Mesendoderm (in vitro differentiated cells): ENCODE data around the gene RHOT1.

Source experiments
- DNase-seq: peaks from one replicate; pipeline ENCODE4 v3.0.0; 2013
- H2AK5ac ChIP-seq: 2 replicates; pipeline ENCODE4 v1.6.1; 2013; ENCODE audit warnings: low read length, inconsistent platforms
- H2BK120ac ChIP-seq: 2 replicates; pipeline ENCODE4 v1.6.1; 2013; ENCODE audit warnings: low read depth, mild to moderate bottlenecking, low read length, moderate library complexity, mixed read lengths
- H2BK15ac ChIP-seq: replicated peaks from 2 replicates; pipeline ENCODE4 v1.6.1; 2013; ENCODE audit warnings: low read depth, mild to moderate bottlenecking, moderate library complexity
- H2BK5ac ChIP-seq: 2 replicates; pipeline ENCODE4 v1.6.1; 2013; ENCODE audit warnings: low read length, inconsistent platforms
- H3K18ac ChIP-seq: 2 replicates; pipeline ENCODE4 v1.6.1; 2013; ENCODE audit warnings: mild to moderate bottlenecking, low read length, mixed read lengths
- H3K23ac ChIP-seq: one replicate; pipeline ENCODE4 v1.6.1; 2013; ENCODE audit warnings: low read length
- H3K27ac ChIP-seq: 2 replicates; pipeline ENCODE4 v1.5.1; 2013; ENCODE audit warnings: low read depth, mild to moderate bottlenecking, inconsistent platforms, low read length, moderate library complexity
- H3K27me3 ChIP-seq: 2 replicates; pipeline ENCODE4 v1.6.1; 2013; ENCODE audit warnings: low read length, control low read depth, mild to moderate bottlenecking, inconsistent platforms; ENCODE audit not compliant: insufficient read depth, poor library complexity
- H3K36me3 ChIP-seq: 2 replicates; pipeline ENCODE4 v1.6.1; 2013; ENCODE audit warnings: low read length, inconsistent platforms; ENCODE audit not compliant: control insufficient read depth, insufficient read depth
- H3K4ac ChIP-seq: one replicate; pipeline ENCODE4 v1.6.1; 2013; ENCODE audit warnings: low read depth, mild to moderate bottlenecking, low read length, moderate library complexity
- H3K4me1 ChIP-seq: 2 replicates; pipeline ENCODE4 v1.6.1; 2013; ENCODE audit warnings: low read depth, low read length, inconsistent platforms; ENCODE audit not compliant: control insufficient read depth
- H3K4me2 ChIP-seq: 2 replicates; pipeline ENCODE4 v1.6.1; 2013; ENCODE audit warnings: low read length
- H3K4me3 ChIP-seq: 2 replicates; pipeline ENCODE4 v1.5.1; 2013; ENCODE audit warnings: mild to moderate bottlenecking, low read length
- H3K56ac ChIP-seq: one replicate; pipeline ENCODE4 v1.6.1; 2013; ENCODE audit warnings: low read length
- H3K79me1 ChIP-seq: 2 replicates; pipeline ENCODE4 v1.6.1; 2013; ENCODE audit warnings: low read length, inconsistent platforms
- H3K79me2 ChIP-seq: 2 replicates; pipeline ENCODE4 v1.6.1; 2013; ENCODE audit warnings: mild to moderate bottlenecking, low read length; ENCODE audit not compliant: control insufficient read depth, insufficient read depth
- H3K9ac ChIP-seq: 2 replicates; pipeline ENCODE4 v1.6.1; 2013; ENCODE audit warnings: low read length, inconsistent platforms
- H4K5ac ChIP-seq: one replicate; pipeline ENCODE4 v1.6.1; 2013; ENCODE audit warnings: low read length
- H4K8ac ChIP-seq: one replicate; pipeline ENCODE4 v1.6.1; 2013; ENCODE audit warnings: low read depth, mild to moderate bottlenecking, control low read depth, low read length, moderate library complexity
- WGBS: extraction: QIAGEN DNeasy Blood & Tissue Kit; methylation state at CpG from one replicate; pipeline ENCODE4 v1.1.7; 2013; ENCODE audit warnings: low lambda C conversion rate, missing lambda C conversion rate; ENCODE audit not compliant: insufficient coverage; ENCODE audit errors: extremely low coverage; 5-methylcytosine and 5-hydroxymethylcytosine counted together

Gene RHOT1

DNA sequence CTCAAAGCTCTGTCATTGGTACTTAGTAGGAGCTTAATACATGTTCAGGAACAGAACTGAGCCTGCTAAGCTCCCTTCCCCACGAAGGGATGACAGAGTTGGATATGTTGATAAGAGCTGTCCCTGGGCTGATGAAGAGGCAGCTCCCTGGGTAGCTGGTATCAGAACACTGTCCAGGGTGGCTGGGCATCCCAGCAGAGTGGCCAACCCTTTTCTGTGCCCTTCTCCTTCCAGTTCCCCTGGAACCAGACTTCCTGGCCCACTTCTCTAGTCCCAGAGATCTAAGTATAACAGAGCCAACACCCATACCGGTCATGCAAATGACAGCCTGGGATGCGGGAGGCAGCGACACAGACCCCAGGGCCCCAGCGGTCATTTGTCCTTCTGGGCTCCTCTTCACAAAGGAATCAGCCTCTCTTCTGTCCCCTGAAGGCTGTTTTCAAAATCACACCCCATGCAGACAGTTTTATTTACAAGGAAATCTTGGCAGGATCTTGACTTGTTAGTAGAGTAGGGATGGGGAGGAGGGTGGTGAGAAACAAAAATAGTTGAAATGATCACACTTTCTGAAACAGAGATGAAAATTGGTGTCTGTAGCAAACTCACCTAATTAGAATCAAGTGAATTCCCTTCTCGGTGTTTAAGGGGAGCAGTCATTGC is 122.0 kb downstream of the RHOT1 start:
- Histone ChIP-seq H3K79me1 (no peaks in the 10 kb centered on the region), H3K27ac (no peak overlapping the region), H3K56ac (peak overlapping the region; percentile 47), H2BK120ac (no peak overlapping the region), H3K9ac (no peak overlapping the region), H3K4ac (no peak overlapping the region), H3K4me2 (peak overlapping the region; percentile 28), H3K18ac (no peak overlapping the region), H2AK5ac (no peak overlapping the region), H3K27me3 (peaks cover 2% of the 10 kb centered on the region), H3K23ac (no peak overlapping the region), H2BK5ac (no peak overlapping the region), H3K79me2 (no peaks in the 10 kb centered on the region), H3K36me3 (no peaks in the 10 kb centered on the region), H3K4me3 (no peak overlapping the region), H2BK15ac (no peak overlapping the region), H4K8ac (no peak overlapping the region), H4K5ac (no peak overlapping the region), H3K4me1 (peaks cover 8% of the 10 kb centered on the region)
- no CpG with 5 or more reads among the region's 6 CpGs for WGBS
- peak; percentile 75 for DNase-seq

DNA sequence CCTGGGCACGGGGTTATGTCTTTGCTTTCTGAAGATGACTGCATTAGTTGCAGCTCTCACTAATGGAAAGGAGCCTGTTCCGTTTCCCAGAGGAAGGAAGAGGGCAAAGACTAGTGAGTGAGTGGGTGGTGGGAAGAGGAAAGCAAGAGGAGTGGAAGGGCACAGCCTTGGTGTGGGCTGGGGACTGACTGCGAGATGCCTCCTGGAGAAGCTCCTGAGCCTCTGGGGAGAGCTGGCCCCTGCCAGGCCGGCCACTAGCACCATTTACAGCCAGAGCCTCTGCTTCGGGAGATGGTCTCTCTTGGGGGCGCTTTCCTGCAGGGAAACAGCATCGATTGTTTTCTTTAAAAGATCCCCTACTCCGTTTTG is 122.5 kb downstream of the RHOT1 start:
- Histone ChIP-seq H3K79me1 (no peaks in the 10 kb centered on the region), H3K18ac (no peak overlapping the region), H3K36me3 (no peaks in the 10 kb centered on the region), H2AK5ac (no peak overlapping the region), H4K5ac (no peak overlapping the region), H3K4me1 (peaks cover 8% of the 10 kb centered on the region), H3K27ac (no peak overlapping the region), H2BK5ac (no peak overlapping the region), H3K4me2 (peak overlapping the region; percentile 28), H3K4ac (no peak overlapping the region), H3K23ac (no peak overlapping the region), H2BK120ac (no peak overlapping the region), H3K79me2 (no peaks in the 10 kb centered on the region), H2BK15ac (no peak overlapping the region), H4K8ac (no peak overlapping the region), H3K9ac (peak overlapping the region; percentile 35), H3K27me3 (peaks cover 2% of the 10 kb centered on the region), H3K56ac (peak overlapping the region; percentile 47), H3K4me3 (no peak overlapping the region)
- no peak for DNase-seq
- no CpG with 5 or more reads among the region's 8 CpGs for WGBS

DNA sequence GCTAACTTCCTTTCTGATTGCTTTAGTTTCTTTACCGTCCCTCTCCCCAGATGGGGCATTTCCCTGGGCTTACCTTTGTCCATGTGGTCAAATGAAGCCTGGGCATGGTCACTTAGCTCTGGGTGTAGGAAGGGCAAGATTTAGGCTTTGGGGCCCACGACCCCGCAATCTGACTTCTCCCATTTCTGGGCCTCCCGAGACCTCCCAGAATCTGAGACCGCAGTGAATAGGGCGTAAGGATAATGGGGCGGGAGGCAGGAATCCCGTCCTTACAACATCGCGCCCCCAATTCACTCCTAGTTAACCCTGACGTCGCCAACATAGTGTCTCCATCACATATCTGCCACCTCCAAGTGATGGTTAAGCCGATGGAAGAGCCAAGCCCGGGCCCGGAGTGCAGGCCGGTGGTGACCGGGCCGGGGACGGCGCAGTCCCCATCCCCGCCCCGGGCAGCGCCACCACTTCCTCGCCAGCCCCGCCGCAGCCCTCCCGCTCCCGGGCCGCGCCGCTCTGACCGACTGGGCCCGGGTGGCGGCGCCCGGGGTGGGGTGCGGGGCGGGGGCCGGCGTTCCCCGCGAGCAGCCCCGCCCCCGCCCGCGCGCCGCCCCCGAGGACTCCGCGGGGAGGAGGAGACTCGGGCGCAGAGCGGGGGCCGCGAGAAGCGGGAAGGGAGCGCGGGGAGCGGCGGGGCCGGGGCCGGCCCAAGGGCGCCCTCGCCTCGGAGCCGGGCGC is 123.1 kb downstream of the RHOT1 start, which contains the start of gene RHBDL3:
RHBDL3 (plus strand) TSS at position 641 of the 732 bp plus-strand sequence. CDS start 358 bp downstream, outside the sequence.
- no peaks in the 10 kb centered on the region for H3K79me2 ChIP-seq
- WGBS: no CpG with 5 or more reads among the region's 68 CpGs
- H3K27me3 ChIP-seq: peaks cover 2% of the 10 kb centered on the region
- H3K9ac ChIP-seq: peak within 1 kb of the TSS; percentile 55
- peaks cover 8% of the 10 kb centered on the region for H3K4me1 ChIP-seq
- no peak within 1 kb of the TSS for H2AK5ac ChIP-seq
- H3K4me3 ChIP-seq: peak within 1 kb of the TSS; percentile 41
- no peaks in the 10 kb centered on the region for H3K79me1 ChIP-seq
- no peak within 1 kb of the TSS for H3K4ac ChIP-seq
- peak within 1 kb of the TSS; percentile 11 for H3K18ac ChIP-seq
- H4K8ac ChIP-seq: no peak within 1 kb of the TSS
- no peak within 1 kb of the TSS for H2BK5ac ChIP-seq
- DNase-seq: peak; percentile 42
- no peak within 1 kb of the TSS for H3K27ac ChIP-seq
- H3K4me2 ChIP-seq: peak within 1 kb of the TSS; percentile 91
- H3K23ac ChIP-seq: no peak within 1 kb of the TSS
- H3K56ac ChIP-seq: peak within 1 kb of the TSS; percentile 74
- no peak within 1 kb of the TSS for H2BK120ac ChIP-seq
- H3K36me3 ChIP-seq: no peaks in the 10 kb centered on the region
- no peak within 1 kb of the TSS for H4K5ac ChIP-seq
- no peak within 1 kb of the TSS for H2BK15ac ChIP-seq

DNA sequence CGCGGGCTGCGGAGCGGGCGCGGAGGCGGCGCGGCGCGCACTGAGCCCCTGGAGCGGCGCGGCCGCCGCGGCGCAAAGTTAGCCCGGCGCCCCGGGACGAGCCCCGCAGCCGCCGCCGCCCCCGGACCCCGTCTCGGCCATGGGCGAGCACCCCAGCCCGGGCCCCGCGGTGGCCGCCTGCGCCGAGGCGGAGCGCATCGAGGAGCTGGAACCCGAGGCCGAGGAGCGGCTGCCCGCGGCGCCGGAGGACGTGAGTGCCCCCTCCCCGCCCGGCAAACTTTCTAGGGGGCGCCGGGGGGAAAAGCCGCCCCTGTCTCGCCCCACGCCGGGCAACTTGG is 123.7 kb downstream of the RHOT1 start:
- H3K36me3 ChIP-seq: no peaks in the 10 kb centered on the region
- H3K79me1 ChIP-seq: no peaks in the 10 kb centered on the region
- peak overlapping the region; percentile 41 for H3K4me3 ChIP-seq
- peak overlapping the region; percentile 55 for H3K9ac ChIP-seq
- H3K27ac ChIP-seq: no peak overlapping the region
- H3K27me3 ChIP-seq: peaks cover 2% of the 10 kb centered on the region
- H3K4me1 ChIP-seq: peaks cover 8% of the 10 kb centered on the region
- WGBS: no CpG with 5 or more reads among the region's 55 CpGs
- H4K5ac ChIP-seq: no peak overlapping the region
- H3K4ac ChIP-seq: no peak overlapping the region
- H2AK5ac ChIP-seq: no peak overlapping the region
- no peak overlapping the region for H3K18ac ChIP-seq
- no peak overlapping the region for H2BK15ac ChIP-seq
- no peak overlapping the region for H2BK5ac ChIP-seq
- H4K8ac ChIP-seq: no peak overlapping the region
- no peak overlapping the region for H2BK120ac ChIP-seq
- H3K4me2 ChIP-seq: peak overlapping the region; percentile 91
- no peak for DNase-seq
- H3K79me2 ChIP-seq: no peaks in the 10 kb centered on the region
- H3K56ac ChIP-seq: peak overlapping the region; percentile 52
- H3K23ac ChIP-seq: no peak overlapping the region

DNA sequence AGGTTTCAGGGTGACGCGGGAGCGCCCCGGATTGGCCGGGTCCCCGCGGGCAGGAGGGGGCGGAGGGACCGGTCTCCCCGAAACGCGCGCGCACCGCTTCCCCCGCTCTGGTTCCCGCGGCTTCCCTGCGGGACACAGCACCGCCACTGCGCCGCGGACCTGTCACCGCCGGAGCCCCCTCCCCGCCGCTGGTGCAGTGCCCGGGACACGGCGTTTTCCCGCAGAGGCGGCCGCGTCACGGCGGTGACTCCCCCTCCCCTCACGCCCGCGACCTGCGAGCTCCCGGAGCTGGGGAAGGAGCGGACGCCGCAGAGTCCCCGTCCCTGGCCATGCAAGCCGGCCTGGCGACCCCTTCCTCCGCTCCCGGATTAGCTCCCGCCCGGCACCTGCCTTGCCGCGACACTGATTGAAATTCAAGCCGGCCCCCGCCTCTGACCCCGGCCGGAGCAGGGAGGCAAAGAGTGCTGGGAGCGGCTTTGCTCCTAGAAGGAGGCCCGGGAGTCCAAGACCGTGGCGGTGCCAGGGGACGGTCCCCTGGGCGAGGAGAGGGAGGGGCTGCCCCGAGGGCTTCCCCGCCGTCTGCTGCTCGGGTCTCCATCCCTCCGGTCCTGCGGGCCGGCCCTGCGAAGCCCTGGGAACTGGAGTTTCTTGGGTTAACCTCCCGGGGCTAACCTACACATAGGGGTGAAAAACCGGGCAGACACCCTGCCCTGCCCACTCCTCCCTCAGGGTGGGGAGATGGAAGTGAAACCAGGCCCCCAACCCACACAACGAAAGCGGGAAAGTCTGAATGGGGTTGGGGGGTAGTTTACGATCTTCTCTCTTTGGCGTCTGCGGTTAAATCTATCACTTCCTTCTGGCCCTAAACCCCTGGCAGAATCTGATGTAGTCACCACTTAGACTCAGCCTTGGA is 124.3 kb downstream of the RHOT1 start:
- Histone ChIP-seq H3K4ac (no peak overlapping the region), H3K79me2 (no peaks in the 10 kb centered on the region), H3K36me3 (no peaks in the 10 kb centered on the region), H3K4me3 (peak overlapping the region; percentile 41), H3K4me1 (peaks cover 8% of the 10 kb centered on the region), H4K5ac (no peak overlapping the region), H2BK5ac (no peak overlapping the region), H2BK15ac (no peak overlapping the region), H2AK5ac (no peak overlapping the region), H3K27ac (no peak overlapping the region), H3K56ac (peak overlapping the region; percentile 52), H3K18ac (peak overlapping the region; percentile 11), H3K23ac (peak overlapping the region; percentile 57), H2BK120ac (no peak overlapping the region), H3K79me1 (no peaks in the 10 kb centered on the region), H3K27me3 (peaks cover 2% of the 10 kb centered on the region), H4K8ac (no peak overlapping the region), H3K4me2 (peak overlapping the region; percentile 91), H3K9ac (peak overlapping the region; percentile 55)
- peak; percentile 65 for DNase-seq
- no CpG with 5 or more reads among the region's 78 CpGs for WGBS
